GM18858 (cell line): ENCODE results near the gene RINL.

Experiments
- ATAC-seq: cut with Tn5 transposase; IDR thresholded peaks from one replicate; pipeline ENCODE4 v1.9.1; 2021; ENCODE audit not compliant: unreplicated experiment

RINL gene, protein sequence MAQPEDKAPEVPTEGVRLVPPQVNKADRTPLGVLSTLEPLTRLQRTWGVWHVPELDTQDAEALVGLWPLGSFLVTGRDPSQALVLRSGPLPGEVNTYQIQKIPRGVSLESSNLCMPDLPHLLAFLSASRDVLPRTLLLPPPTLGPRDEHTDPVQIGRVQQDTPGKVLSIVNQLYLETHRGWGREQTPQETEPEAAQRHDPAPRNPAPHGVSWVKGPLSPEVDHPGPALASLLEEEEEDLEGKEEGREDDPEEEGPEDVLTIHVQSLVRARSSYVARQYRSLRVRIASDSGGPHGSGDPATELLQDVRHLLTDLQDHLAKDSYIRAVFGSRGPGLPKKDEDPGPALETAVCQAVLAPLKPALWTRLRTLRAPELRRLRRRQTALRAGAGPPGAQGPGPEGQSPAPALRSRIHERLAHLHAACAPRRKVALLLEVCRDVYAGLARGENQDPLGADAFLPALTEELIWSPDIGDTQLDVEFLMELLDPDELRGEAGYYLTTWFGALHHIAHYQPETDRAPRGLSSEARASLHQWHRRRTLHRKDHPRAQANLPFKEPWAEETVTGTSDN

DNA sequence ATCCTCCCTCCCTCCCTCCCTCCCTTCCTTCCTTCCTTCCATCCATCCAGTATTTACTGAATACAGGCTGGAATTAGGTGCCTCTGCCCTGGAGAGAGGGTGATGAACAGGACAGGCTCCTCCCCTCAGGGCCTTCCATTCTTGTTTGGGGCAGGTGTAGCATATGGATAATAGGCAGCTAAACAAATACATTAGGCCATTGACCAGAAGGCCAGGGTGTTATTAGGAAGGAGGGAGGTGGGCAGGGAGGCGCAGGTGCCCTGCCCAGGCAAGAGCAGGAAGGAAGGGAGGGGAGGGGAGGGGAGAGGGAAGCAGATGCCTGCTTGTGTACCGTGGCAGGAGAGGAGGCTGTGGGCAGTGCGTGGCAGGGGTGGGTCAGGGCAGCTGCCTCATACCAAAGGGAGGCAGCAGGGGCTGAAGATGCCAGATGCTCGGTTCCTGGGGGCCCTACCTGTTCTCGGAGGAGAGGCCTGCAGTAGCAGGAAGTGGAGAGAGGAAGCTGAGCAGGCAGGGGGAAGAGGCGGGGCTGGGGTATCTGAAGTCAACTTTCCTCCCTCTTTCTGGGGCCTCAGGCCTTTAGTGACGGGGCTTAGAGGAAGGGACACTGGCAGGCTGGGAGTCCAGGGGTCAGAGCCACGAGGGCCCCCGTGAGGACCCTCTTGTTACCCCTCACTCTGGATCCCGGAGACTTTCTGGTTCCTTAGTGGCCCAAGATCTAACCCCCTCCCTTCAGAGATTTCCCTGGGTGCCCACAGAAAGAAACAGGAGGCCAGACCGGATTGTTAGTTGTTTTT is at the start of gene RINL:
RINL (minus strand) TSS at position 495 of the 794 bp plus-strand sequence. CDS start 1,533 bp downstream, outside the sequence.
- no peak for ATAC-seq

DNA sequence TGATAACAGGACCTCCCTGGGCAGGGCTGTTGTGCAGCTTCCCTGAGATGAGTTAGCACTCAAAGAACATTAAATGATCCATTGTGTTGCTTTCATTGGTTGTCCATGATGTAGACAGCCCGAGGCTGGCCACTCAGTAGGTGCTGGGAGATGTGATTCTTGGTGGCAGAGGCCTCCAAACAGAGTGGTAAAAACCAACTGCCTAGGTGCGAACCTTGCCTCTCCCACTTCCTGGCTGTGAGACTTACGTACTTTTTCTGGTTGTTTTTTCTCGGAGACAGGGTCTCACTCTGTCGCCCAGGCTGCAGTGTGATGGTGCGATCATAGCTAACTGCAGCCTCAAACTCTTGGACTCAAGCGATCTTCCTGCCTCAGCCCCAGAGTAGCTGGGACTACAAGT is 46.3 kb upstream of the RINL start:
- no peak for ATAC-seq

DNA sequence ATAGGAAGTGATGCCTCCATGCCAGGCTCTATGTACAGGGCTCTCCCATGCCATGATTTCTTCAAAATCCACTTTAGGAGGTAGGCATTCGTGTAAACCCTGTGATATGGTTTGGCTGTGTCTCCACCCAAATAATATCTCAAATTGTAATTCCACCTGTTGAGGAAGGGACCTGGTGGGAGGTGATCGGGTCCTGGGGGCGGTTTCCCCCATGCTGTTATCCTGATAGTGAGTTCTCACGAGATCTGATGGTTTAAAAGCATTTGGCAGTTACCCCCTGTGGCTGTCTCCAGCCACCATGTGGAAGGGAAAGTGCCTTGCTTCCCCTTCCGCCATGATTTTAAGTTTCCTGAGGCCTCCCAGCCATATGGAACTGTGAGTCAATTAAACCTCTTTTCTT is 44.4 kb upstream of the RINL start:
- ATAC-seq, result no peak

DNA sequence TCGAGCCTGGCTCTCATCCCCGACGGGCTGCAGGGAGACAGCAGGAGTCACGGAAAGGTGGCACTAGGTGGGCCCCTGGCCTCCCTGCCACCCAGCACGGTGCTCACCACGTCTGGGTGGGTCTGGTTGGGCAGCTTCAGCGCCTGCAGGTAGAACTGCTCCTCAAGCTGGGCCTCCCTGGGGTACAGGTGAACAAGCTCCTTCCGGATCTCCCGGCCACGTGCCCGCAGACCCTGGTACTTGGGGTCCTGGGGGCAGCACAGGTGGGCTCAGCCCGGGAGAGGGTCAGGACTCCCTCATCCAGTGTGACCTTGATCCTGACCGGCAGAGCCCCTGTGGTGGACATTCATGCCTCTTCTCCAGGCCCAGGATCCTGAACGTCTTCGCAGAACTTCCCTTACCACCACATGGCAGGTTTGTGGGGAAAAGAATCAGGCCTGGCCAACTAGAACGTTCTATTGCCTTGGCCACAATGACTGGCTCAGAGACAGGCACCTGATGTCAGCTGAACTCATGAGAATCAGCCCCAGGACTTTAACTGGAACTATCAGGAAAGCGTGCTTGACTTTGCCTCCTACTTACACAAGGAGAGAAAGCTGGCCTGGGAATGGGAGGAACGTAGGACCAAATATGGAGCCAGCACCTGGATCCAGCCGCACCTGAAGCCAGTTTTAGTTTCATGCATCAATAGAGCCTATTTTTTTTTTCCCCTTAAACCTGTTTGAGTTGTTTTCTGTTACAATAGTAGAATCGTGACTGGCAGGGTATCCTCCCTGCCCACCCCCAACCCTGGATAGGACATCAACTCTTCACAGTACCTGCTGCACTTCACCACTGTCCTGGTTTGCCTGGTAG is 43.6 kb upstream of the RINL start:
- no peak for ATAC-seq

DNA sequence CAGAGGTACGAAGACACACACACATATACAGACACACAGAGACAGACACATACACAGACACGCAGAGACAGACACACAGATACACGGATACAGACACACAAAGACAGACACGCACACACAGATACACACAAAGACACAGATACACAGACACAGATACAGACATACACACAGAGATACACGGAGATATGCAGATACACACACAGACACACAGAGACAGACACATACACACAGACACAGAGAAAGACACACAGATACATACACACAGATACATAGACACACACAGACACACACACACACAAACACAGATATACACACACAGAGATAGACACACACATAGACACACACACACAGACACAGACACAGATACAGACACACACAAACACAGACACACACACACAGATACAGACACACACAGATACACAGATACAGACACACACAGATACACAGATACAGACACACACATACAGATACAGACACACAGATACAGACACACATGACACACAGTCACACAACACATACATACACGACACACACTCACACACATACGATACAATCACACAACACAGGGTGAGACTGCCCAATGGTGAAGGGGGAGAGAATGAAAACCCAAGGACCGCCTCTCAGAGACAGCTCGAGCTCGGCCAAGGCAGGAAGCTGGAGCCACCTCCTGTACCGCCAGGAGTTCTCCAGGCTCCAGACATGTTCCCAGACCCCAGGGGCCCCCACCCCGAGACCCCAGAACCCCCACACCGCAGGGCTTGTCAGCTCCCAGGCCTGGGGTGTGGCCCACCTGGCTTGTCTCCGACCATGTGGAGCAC is 42.7 kb upstream of the RINL start:
- no peak for ATAC-seq

DNA sequence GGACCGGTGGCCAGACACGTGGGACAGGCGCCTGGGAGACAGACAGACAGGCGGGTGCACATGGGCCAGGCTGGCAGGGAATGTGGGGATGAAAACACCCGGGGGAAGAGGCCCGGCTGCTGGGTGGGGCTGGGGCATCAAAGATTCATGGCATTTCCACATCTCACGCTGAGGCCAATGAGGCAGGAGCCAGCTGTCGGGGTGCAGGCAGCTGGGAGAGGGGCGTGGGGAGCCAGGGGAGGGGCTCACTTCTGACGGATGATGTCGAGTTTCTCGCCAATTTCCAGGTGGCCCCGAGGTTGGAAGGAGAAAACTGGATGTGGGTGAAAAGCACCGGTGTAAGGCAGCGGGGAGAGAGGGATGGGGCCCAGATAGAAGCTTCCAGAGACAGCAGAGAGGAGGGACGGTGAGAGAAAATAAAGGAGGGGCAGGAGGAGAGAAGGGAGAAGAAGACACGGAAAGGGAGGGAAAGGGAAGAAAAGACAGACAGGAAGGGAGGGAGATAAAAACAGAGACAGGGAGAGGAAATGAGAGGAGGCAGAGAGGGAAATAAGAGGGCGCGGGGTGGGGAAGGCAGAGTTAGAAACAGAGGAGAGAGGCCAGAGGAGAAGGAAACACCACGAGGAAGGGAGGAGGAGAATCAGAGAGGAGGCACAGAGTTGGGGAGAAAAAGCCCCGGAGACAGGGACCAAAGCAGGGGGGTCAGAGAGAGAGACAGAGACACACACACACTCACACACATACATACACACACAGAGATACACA is 41.9 kb upstream of the RINL start:
- no peak for ATAC-seq

DNA sequence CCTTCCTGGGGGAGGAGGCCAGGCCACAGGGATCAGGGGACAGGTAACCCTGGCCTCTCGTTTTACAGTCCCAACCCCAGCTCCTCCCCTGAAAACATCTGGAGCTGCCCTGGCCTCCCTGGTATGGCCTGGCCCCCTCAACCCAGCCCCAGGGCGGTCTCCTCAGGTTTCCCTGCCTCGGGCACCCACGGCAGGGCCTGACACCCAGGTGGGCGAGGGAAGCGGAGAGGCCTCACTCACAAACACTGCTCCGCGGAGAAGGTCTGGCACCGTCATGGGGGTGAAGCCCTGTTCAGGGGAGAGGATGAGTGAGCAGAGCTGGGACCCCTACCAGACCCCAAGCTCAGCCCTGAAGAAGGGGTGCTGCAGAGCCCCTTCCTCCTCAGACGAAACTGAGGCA is 40.5 kb upstream of the RINL start:
- ATAC-seq, result no peak

DNA sequence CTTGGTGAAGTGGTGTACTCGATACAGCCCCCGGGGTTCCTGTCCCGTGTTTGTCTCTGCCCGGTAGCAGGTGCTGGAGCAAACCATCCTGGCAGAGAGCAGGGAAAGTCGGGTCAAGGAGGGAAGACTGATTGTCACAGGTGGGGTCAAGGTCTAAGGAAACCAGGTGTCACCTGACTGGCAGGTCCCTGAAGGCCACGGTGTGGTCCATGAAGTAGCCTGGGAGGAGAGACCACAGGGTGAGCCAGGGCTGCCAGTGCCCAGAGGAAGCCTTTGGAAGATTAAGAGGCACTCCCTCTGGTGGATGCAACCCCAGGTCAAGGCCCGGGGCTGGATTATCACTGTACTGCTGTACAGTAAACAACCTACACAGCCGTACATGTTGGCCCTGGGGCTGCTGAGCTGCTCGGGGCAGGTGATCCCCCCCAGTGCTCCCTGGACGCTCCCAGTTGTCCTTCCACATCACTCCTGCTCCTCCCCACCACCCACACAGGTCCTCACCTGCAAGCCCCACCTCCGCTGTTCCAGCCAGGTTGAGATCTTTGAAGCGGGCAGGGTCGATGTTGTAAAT is 39.9 kb upstream of the RINL start:
- no peak for ATAC-seq

DNA sequence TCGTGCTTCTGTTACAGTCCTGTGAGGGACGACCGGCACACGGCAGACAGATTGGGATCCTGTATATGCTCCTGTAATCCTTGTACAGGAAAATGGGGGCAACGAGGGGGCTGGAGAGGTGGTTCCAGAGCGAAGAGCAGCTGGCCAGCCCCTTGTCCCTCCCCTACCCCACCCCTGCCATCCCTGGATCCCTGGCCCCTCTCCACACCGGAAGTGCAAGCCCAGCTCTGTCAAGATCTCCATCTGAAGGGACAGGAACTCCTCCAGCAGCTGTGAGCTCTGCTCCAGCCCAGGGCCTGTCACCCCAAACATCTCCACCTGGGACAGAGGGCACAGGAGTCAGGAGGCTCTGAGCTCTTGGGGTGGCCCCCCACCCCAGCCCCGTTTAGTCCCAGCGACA is 39.4 kb upstream of the RINL start:
- no peak for ATAC-seq

DNA sequence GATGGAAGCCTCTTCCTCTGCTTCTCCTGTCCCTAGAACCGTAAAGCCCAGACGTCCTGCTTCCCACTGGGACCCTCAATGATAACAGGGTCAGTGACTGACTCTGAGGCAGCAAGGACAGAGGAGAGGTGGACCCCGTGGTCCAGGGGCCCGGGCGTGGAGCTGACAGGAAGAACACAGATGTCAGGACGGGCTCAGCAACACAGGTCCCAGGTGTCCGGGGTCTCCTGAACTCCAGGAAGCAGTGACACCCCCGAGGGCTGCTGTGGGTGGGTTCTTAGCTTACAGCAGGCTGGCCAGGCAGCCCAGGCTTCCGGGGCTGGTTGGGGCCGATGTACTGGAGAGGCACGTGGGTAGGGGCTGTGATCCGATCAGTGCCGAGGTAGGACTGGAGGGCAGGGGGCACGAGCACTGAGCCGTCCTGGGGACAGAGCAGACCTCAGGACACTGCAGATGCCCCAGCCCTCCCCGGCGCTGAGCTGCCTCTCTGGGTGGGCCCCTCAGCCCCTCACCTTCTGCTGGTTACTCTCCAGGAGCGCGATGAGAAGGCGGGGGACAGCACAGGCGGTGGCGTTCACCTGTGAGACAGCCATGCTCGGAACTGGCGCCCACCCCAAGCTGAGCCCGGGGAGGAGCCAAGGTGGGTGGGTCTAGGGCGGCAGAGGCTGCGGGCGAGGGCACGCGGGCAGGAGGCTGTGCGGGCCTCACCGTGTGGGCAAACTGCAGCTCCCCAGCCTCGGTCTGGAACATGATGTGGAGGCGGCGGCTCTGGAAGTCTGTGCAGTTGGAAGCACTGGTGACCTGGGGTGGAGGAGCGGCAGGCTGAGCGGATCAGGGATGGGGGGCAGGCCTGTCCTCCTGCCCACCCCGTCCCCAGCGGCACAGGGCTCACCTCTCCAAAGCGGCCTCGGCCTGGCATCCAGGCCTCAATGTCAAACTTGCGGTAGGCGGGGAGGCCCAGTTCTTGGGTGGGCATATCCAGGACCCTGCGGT is 37.5 kb upstream of the RINL start:
- ATAC-seq, result no peak

DNA sequence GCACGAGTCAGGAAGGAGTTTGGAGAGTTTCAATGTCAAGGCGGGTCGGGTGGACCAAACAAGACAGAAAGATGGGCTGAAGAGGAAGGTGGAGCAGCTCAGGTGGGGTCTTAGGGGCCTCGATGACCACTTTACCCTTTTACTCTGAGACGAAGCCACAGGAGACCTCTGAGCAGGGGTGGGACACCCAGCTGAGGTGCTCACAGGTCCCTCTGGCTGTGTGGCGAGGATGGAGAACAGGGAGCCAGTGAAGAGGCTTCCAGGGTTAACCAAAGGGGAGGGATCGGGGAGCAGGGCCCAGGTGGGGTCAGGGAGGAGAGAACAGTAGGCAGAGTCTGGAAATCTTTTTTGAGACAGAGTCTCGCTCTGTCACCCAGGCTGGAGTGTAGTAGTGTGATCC is 35.9 kb upstream of the RINL start:
- no peak for ATAC-seq

DNA sequence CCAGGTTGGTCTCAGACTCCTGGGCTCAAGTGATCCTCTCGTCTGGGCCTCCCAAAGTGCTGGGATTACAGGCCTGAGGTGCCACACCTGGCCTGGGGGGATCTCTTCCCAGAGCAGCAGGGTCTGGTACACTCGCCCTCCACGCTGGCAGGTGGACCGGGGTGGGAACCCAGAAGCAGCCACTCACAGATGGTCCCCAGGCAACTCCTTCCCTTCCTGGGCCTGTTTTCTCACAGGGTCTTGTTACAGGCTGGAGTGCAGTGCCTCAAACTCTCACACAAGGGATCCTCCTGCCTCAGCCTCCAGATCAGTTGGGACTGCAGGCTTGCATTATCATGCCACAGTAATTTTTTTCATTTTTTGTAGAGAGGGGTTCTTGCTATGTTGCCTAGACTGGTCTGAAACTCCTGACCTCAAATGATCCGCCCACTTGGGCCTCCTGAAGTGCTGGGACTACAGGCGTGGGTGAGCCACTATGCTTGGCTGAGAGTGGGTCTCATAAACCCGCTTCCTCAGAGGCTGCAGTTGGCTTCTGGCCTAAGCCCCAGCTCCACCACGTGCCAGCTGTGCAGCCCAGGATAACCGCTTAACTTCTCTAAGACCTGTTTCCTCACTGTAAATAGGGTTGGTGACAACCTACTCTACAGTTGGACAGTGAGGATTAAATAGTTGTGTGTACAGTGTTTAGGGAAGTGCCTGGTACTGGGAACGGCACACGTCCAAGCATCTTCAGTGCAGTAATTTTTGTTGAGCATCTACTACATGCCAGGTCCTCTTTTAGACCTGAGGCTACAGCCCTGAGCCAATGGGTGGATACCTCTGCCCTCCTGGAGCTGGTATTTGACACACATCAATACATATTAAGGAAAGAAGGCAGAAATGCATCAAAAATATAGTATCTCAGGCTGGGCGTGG is 34.8 kb upstream of the RINL start:
- no peak for ATAC-seq

DNA sequence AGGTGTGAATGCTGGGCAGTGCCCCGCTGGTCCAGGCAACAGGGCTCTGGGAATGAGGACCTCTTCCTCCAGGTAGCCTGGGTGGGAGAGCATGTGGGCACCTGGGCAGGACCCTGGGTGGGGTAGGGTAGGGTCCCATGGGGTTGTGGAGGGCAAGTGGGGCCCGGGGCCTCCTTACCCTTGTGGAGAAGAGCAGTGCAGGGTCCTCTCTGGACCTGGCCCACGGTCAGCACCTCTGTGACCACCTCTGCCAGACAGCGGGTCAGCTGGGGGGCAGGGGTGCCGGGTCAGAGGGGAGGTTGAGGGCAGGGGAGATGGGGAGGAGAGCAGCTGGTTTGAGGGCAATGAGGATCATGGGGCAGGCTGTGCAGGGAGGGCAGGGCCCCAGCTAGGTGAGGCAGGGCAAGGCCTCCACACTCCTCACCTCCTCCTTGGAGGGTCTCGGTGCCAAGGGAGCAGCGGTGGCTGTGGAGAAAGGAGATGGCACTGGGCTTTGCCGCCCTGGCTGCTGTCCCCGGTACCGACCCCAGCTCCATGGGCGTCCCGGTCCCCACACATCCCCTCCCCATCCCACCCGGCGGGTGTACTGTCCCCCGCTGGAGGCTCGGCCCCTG is 33.4 kb upstream of the RINL start:
- no peak for ATAC-seq

DNA sequence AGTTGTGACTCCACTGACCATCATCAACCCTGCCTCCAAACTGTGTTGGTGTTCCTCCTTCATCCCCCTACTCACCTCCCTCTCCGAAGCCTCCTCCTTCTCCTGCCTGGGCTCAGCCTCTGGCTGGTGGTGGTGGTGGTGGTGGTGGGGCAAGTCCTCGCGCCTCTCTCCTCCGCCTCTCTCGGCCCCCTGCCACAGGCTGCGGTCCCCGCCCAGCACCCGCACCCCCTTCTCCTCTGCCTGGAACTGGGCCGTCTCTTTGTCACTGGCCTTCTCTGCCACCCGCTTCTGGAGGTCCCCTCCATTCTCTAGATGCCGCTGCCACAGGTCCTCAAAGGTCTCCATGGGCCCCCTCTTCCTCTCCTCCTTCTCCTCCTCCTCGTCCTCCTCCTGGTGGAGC is 32.4 kb upstream of the RINL start:
- ATAC-seq, result no peak

DNA sequence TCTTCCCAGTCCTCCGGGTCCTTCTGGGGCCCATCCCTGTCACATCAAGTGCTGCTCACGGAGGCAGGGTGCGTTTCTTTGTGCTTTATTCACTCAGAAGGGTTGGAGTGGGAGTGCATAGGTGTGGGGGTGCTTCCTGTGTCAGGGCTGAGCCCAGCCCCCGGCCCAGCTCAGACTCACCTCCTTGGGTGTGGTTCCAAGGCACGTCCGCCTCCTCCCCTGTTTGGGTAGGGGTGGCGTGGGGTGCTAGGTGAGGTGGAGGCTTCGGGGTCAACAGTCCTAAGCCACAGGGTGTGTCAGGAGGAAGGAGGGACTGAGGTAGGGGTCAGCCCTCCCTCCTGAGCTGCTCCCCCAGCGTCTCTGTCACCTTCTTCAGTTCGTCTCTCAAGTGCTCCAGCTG is 30.8 kb upstream of the RINL start:
- ATAC-seq, result no peak

DNA sequence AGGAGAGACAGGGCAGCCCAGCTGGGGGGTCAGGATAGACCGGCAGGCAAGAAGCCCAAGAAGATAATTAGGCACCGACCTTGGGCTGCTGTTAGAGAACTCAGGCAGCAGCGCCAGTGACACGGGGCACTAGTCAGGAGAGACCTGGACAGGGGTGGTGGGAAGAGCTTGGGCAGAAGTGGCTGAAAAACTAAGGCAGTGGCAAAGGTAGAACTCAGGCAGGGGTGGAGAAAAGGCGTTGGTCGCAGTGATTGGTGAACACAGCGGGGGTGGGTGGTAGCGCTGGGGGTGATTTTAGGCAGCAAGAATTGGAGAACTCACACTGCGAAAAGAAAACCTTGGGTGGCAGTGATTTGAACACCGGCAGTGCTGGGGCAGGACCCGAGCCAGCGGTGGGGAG is 29.6 kb upstream of the RINL start:
- no peak for ATAC-seq

DNA sequence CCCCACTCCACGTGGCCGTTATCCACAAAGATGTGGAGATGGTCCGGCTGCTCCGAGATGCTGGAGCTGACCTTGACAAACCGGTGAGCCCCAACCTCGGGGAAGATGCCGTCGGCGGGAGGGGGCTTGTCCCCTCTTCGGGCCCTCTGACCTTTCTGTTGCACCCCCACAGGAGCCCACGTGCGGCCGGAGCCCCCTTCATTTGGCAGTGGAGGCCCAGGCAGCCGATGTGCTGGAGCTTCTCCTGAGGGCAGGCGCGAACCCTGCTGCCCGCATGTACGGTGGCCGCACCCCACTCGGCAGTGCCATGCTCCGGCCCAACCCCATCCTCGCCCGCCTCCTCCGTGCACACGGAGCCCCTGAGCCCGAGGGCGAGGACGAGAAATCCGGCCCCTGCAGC is 29.2 kb upstream of the RINL start:
- ATAC-seq, result no peak
